Osteocyte (in vitro differentiated cells): ENCODE measurements around the gene ACP6. TPM values are rescaled to one million over a fixed set of nuclear protein-coding genes. Genes with fewer than 3 reads are reported as not detected.
A peak's percentile ranks its signal among the peaks of the same experiment; 100 is the strongest.

Experiments used
- DNase-seq: peaks from one replicate; pipeline ENCODE4 v3.0.0; 2021; ENCODE audit warnings: mixed read lengths; ENCODE audit not compliant: unreplicated experiment; ENCODE audit errors: extremely low spot score
- H3K27ac Mint-ChIP-seq: one replicate; pipeline ENCODE4 v1.8.0; 2021; ENCODE audit warnings: mild to moderate bottlenecking, mixed read lengths; ENCODE audit not compliant: unreplicated experiment
- H3K27me3 Mint-ChIP-seq: one replicate; pipeline ENCODE4 v1.8.0; 2021; ENCODE audit warnings: mixed read lengths; ENCODE audit not compliant: unreplicated experiment
- H3K36me3 Mint-ChIP-seq: one replicate; pipeline ENCODE4 v1.8.0; 2021; ENCODE audit warnings: mixed read lengths; ENCODE audit not compliant: unreplicated experiment
- H3K4me1 Mint-ChIP-seq: one replicate; pipeline ENCODE4 v1.8.0; 2021; ENCODE audit warnings: mixed read lengths; ENCODE audit not compliant: unreplicated experiment
- H3K4me3 Mint-ChIP-seq: one replicate; pipeline ENCODE4 v1.8.0; 2021; ENCODE audit warnings: mild to moderate bottlenecking, moderate library complexity, mixed read lengths; ENCODE audit not compliant: unreplicated experiment
- H3K9me3 Mint-ChIP-seq: one replicate; pipeline ENCODE4 v1.8.0; 2021; ENCODE audit warnings: mixed read lengths; ENCODE audit not compliant: unreplicated experiment
- long read RNA-seq: library from polyadenylated mRNA; unstranded; transcript quantifications from one replicate; pipeline ENCODE4 v2.0.0, GENCODE V29; 2021
- total RNA-seq: library from RNA; stranded (reverse); gene quantifications from 2 replicates; pipeline ENCODE4 v1.2.1, GENCODE V29; 2021
- TF ChIP-seq, protein P1 (sequence below): fragments of 200-600 bp; sonication (generic); IDR thresholded peaks from 2 replicates; pipeline ENCODE4 v1.5.0; 2021; ENCODE audit warnings: antibody characterized with exemption, mild to moderate bottlenecking, moderate library complexity

The ACP6 gene
- total RNA-seq: 12.1 and 12.6 TPM in 2 replicates
- long read RNA-seq, full-length matches to known transcripts: 18 of 32 reads
- long read RNA-seq, partial matches to known transcripts: 4 of 32 reads
- long read RNA-seq, other reads (novel, unspliced or antisense): 10 of 32 reads

GRCh38 chr1:147670319-147671001 lies at the start of gene ACP6:
Gene ACP6, minus strand, starts transcription at chr1:147670524. Its CDS starts 476 bp downstream, at chr1:147670048.
- TF ChIP-seq, protein P1, sequence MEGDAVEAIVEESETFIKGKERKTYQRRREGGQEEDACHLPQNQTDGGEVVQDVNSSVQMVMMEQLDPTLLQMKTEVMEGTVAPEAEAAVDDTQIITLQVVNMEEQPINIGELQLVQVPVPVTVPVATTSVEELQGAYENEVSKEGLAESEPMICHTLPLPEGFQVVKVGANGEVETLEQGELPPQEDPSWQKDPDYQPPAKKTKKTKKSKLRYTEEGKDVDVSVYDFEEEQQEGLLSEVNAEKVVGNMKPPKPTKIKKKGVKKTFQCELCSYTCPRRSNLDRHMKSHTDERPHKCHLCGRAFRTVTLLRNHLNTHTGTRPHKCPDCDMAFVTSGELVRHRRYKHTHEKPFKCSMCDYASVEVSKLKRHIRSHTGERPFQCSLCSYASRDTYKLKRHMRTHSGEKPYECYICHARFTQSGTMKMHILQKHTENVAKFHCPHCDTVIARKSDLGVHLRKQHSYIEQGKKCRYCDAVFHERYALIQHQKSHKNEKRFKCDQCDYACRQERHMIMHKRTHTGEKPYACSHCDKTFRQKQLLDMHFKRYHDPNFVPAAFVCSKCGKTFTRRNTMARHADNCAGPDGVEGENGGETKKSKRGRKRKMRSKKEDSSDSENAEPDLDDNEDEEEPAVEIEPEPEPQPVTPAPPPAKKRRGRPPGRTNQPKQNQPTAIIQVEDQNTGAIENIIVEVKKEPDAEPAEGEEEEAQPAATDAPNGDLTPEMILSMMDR: no peak
- Mint-ChIP-seq H3K4me1 (peaks cover 19% of the 10 kb centered on the region), H3K27ac (peak within 1 kb of the TSS; percentile 83), H3K4me3 (peak within 1 kb of the TSS; percentile 93), H3K36me3 (peaks cover 2% of the 10 kb centered on the region), H3K9me3 (no peaks in the 10 kb centered on the region), H3K27me3 (no peaks in the 10 kb centered on the region)
- DNase-seq: peak; percentile 95

GRCh38 chr1:147719711-147720225 lies 49.4 kb upstream of the ACP6 start:
- Mint-ChIP-seq H3K27me3 (peaks cover 27% of the 10 kb centered on the region), H3K4me3 (no peak overlapping the region), H3K36me3 (no peaks in the 10 kb centered on the region), H3K9me3 (no peaks in the 10 kb centered on the region), H3K27ac (no peak overlapping the region), H3K4me1 (no peaks in the 10 kb centered on the region)
- DNase-seq: no peak
- TF ChIP-seq, protein P1: no peak

DNA sequence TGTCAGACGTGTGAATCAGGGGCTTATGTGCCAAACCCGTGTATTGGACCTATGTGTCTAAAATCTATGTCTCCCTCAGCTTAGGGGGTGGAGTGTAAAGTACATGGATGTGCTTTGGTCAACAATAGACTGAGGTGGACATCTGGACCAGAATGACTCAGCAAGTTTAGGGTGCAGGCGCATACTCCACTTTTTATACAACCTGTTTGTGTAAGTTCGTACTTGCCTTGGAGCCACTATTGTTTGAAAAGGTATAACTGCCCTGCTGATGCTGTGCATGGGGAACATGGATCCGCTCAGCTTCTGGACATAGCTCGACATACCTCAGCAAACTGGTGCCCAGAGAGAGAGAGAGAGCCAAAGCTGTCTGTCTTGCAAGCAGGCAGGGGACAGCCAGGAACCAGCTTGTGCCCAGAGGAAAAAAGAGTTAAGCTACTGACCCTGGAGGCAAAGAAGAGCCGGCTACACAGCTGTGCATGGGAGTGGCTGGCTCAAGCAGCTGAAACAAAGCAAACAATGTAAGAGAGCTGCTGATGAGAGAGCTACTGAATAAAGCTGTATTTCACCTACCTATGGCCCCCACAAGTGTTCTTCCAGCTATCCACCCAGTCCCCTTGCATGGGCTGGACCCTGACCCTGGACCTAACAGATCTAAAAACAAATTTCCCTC lies 48.8 kb upstream of the ACP6 start:
- TF ChIP-seq, protein P1: no peak
- no peaks in the 10 kb centered on the region for H3K9me3 Mint-ChIP-seq
- H3K4me3 Mint-ChIP-seq: no peak overlapping the region
- peaks cover 33% of the 10 kb centered on the region for H3K27me3 Mint-ChIP-seq
- no peaks in the 10 kb centered on the region for H3K4me1 Mint-ChIP-seq
- no peaks in the 10 kb centered on the region for H3K36me3 Mint-ChIP-seq
- no peak overlapping the region for H3K27ac Mint-ChIP-seq
- DNase-seq: no peak

DNA sequence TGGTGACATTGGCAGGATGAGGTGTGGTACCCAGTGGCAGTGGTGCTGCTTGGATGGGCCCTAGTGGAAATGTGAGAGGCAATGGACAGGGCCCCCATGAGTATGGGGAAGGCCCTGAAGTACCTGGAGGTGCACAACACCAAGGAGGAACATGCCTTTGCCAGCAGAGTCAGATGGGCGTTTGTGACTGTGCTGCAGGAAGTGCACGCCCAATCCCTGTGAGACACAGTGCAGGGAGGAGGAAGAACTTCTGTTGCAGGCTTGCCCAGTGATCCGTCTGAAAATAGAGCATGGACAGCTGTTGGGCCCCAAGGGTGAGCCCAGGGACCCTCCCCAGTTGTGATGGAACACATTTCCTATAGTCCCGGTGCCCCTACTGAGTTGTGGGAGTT lies 47.4 kb upstream of the ACP6 start:
- H3K36me3 Mint-ChIP-seq: no peaks in the 10 kb centered on the region
- H3K9me3 Mint-ChIP-seq: no peaks in the 10 kb centered on the region
- peaks cover 33% of the 10 kb centered on the region for H3K27me3 Mint-ChIP-seq
- no peak overlapping the region for H3K27ac Mint-ChIP-seq
- TF ChIP-seq, protein P1: no peak
- no peak overlapping the region for H3K4me3 Mint-ChIP-seq
- H3K4me1 Mint-ChIP-seq: no peaks in the 10 kb centered on the region
- no peak for DNase-seq
